ENCODE results near the gene KMT2D. TPM values are rescaled to one million over a fixed set of nuclear protein-coding genes. Genes with fewer than 3 reads are reported as not detected.

Gene KMT2D
- polyA plus RNA-seq, 1 donor, result 46.1 TPM

- peaks cover 10% of the 10 kb centered on the region for H3K4me1 ChIP-seq (ENCODE audit: control insufficient read depth, insufficient read depth, low read length)
- peaks cover 60% of the 10 kb centered on the region for H3K27me3 ChIP-seq (ENCODE audit: control insufficient read depth, insufficient read depth, low read length)
- H3K36me3 ChIP-seq (ENCODE audit: control insufficient read depth, insufficient read depth, low read length), result no peaks in the 10 kb centered on the region
- no peak overlapping the region for H3K4me3 ChIP-seq (ENCODE audit: low read length)
- peaks cover 6% of the 10 kb centered on the region for H3K9me3 ChIP-seq (ENCODE audit: control insufficient read depth, low read depth, low read length)
- no peak overlapping the region for H3K27ac ChIP-seq (ENCODE audit: low read length)
- DNase-seq, result no peak
- WGBS (ENCODE audit: insufficient coverage, low lambda C conversion rate), result no CpG with 5 or more reads among the region's 6 CpGs
These were observed 28.3 kb upstream of the KMT2D start for GRCh38 chr12:49088932-49089330.

- H3K27ac ChIP-seq (ENCODE audit: low read length), result no peak overlapping the region
- H3K27me3 ChIP-seq (ENCODE audit: control insufficient read depth, insufficient read depth, low read length), result peaks cover 54% of the 10 kb centered on the region
- DNase-seq, result peak; percentile 80 to 84
- no peak overlapping the region for H3K4me3 ChIP-seq (ENCODE audit: low read length)
- H3K4me1 ChIP-seq (ENCODE audit: control insufficient read depth, insufficient read depth, low read length), result peaks cover 7% of the 10 kb centered on the region
- no CpG with 5 or more reads among the region's 18 CpGs for WGBS (ENCODE audit: insufficient coverage, low lambda C conversion rate)
- H3K9me3 ChIP-seq (ENCODE audit: control insufficient read depth, low read depth, low read length), result peaks cover 6% of the 10 kb centered on the region
- no peaks in the 10 kb centered on the region for H3K36me3 ChIP-seq (ENCODE audit: control insufficient read depth, insufficient read depth, low read length)
These were observed 27.7 kb upstream of the KMT2D start for GRCh38 chr12:49088150-49088931.

DNA sequence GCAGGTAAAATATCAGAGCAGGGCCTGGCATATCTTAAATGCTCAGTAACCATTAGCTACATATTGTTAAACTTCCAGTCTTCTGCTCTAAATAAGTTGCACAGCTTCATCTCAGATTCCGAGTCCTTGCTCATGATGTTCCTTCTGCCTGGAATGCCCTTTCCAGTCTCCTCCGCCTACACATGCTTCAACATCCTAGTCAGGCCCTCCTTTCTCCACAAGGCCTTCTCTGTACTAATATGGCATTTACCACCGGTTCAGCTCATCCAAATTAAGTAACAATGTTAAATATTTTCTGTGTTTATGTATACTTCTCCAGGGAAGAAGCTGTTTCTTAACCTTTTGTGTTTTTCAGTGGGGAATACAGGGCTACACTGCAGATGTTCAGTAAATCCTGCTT is 25.5 kb upstream of the KMT2D start:
- H3K4me1 ChIP-seq (ENCODE audit: control insufficient read depth, insufficient read depth, low read length), result peaks cover 2% of the 10 kb centered on the region
- no CpG with 5 or more reads among the region's 3 CpGs for WGBS (ENCODE audit: insufficient coverage, low lambda C conversion rate)
- H3K27me3 ChIP-seq (ENCODE audit: control insufficient read depth, insufficient read depth, low read length), result peaks cover 32% of the 10 kb centered on the region
- no peak overlapping the region for H3K4me3 ChIP-seq (ENCODE audit: low read length)
- H3K36me3 ChIP-seq (ENCODE audit: control insufficient read depth, insufficient read depth, low read length), result no peaks in the 10 kb centered on the region
- DNase-seq, result no peak
- no peak overlapping the region for H3K27ac ChIP-seq (ENCODE audit: low read length)
- peaks cover 6% of the 10 kb centered on the region for H3K9me3 ChIP-seq (ENCODE audit: control insufficient read depth, low read depth, low read length)

GRCh38 chr12:49084438-49084837 is 23.8 kb upstream of the KMT2D start:
- peaks cover 19% of the 10 kb centered on the region for H3K27me3 ChIP-seq (ENCODE audit: control insufficient read depth, insufficient read depth, low read length)
- DNase-seq, result no peak
- no peak overlapping the region for H3K4me3 ChIP-seq (ENCODE audit: low read length)
- no CpG with 5 or more reads among the region's 3 CpGs for WGBS (ENCODE audit: insufficient coverage, low lambda C conversion rate)
- H3K27ac ChIP-seq (ENCODE audit: low read length), result no peak overlapping the region
- H3K36me3 ChIP-seq (ENCODE audit: control insufficient read depth, insufficient read depth, low read length), result no peaks in the 10 kb centered on the region
- H3K9me3 ChIP-seq (ENCODE audit: control insufficient read depth, low read depth, low read length), result no peaks in the 10 kb centered on the region
- H3K4me1 ChIP-seq (ENCODE audit: control insufficient read depth, insufficient read depth, low read length), result no peaks in the 10 kb centered on the region

GRCh38 chr12:49079793-49080192 is 19.2 kb upstream of the KMT2D start:
- H3K27ac ChIP-seq (ENCODE audit: low read length), result no peak overlapping the region
- no peaks in the 10 kb centered on the region for H3K36me3 ChIP-seq (ENCODE audit: control insufficient read depth, insufficient read depth, low read length)
- no peaks in the 10 kb centered on the region for H3K9me3 ChIP-seq (ENCODE audit: control insufficient read depth, low read depth, low read length)
- WGBS (ENCODE audit: insufficient coverage, low lambda C conversion rate), result no CpG with 5 or more reads among the region's 1 CpG
- no peak overlapping the region for H3K4me3 ChIP-seq (ENCODE audit: low read length)
- DNase-seq, result no peak
- H3K27me3 ChIP-seq (ENCODE audit: control insufficient read depth, insufficient read depth, low read length), result peaks cover 4% of the 10 kb centered on the region
- H3K4me1 ChIP-seq (ENCODE audit: control insufficient read depth, insufficient read depth, low read length), result no peaks in the 10 kb centered on the region

GRCh38 chr12:49070971-49071370 is 10.4 kb upstream of the KMT2D start:
- Histone ChIP-seq H3K9me3 (ENCODE audit: control insufficient read depth, low read depth, low read length) (no peaks in the 10 kb centered on the region), H3K4me3 (ENCODE audit: low read length) (no peak overlapping the region), H3K4me1 (ENCODE audit: control insufficient read depth, insufficient read depth, low read length) (peaks cover 10% of the 10 kb centered on the region), H3K36me3 (ENCODE audit: control insufficient read depth, insufficient read depth, low read length) (no peaks in the 10 kb centered on the region), H3K27me3 (ENCODE audit: control insufficient read depth, insufficient read depth, low read length) (no peaks in the 10 kb centered on the region), H3K27ac (ENCODE audit: low read length) (no peak overlapping the region)
- DNase-seq, result no peak
- WGBS (ENCODE audit: insufficient coverage, low lambda C conversion rate), result 92% methylated on average over 1 of the region's 11 CpGs

- Histone ChIP-seq H3K27me3 (ENCODE audit: control insufficient read depth, insufficient read depth, low read length) (no peaks in the 10 kb centered on the region), H3K4me3 (ENCODE audit: low read length) (peak within 1 kb of the TSS; percentile 86), H3K4me1 (ENCODE audit: control insufficient read depth, insufficient read depth, low read length) (peaks cover 10% of the 10 kb centered on the region), H3K36me3 (ENCODE audit: control insufficient read depth, insufficient read depth, low read length) (no peaks in the 10 kb centered on the region), H3K9me3 (ENCODE audit: control insufficient read depth, low read depth, low read length) (no peaks in the 10 kb centered on the region), H3K27ac (ENCODE audit: low read length) (peak within 1 kb of the TSS; percentile 71)
- peak; percentile 98 to 99 for DNase-seq
- 0% methylated on average over 6 of the region's 60 CpGs for WGBS (ENCODE audit: insufficient coverage, low lambda C conversion rate)
These were observed 9.1 kb upstream of the KMT2D start, which contains the start of gene RHEBL1 for GRCh38 chr12:49069507-49070346. Gene RHEBL1, minus strand, starts transcription at chr12:49069979. Its CDS starts 194 bp downstream, at chr12:49069785.

DNA sequence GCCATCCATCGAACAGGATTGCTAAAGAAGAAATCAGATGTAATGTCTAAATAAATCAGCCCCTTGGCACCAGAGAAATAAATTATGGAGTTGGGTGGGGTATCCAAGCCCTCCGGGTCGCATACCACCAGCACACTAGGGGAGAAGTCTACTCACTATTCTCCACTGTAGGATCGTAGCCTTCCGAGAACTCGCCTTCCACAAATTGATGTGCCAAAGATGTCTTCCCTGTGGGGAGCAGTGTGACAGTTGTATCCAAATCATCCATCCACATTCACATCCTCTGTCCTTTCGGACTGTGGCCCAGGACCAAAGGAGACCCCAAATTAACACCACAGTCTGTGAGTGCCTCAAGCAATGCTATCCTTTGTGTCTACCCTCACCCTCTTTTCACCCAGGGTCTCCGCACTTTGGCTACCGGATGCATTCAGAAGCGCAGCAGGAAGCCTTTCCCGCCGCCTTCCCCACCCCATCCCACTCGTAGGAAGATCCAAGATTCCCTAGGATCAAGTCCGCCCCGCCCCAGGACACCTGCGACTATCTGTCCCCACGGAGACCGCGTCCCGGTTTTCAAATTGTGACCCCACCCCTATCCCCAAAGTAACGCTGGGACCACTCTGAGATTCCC is 8.4 kb upstream of the KMT2D start:
- peak overlapping the region; percentile 71 for H3K27ac ChIP-seq (ENCODE audit: low read length)
- DNase-seq, result no peak
- no peaks in the 10 kb centered on the region for H3K36me3 ChIP-seq (ENCODE audit: control insufficient read depth, insufficient read depth, low read length)
- no peaks in the 10 kb centered on the region for H3K9me3 ChIP-seq (ENCODE audit: control insufficient read depth, low read depth, low read length)
- H3K4me1 ChIP-seq (ENCODE audit: control insufficient read depth, insufficient read depth, low read length), result peaks cover 10% of the 10 kb centered on the region
- H3K4me3 ChIP-seq (ENCODE audit: low read length), result peak overlapping the region; percentile 86
- H3K27me3 ChIP-seq (ENCODE audit: control insufficient read depth, insufficient read depth, low read length), result no peaks in the 10 kb centered on the region
- WGBS (ENCODE audit: insufficient coverage, low lambda C conversion rate), result no CpG with 5 or more reads among the region's 21 CpGs

GRCh38 chr12:49066120-49066519 is 5.5 kb upstream of the KMT2D start:
- no peaks in the 10 kb centered on the region for H3K9me3 ChIP-seq (ENCODE audit: control insufficient read depth, low read depth, low read length)
- 100% methylated on average over 1 of the region's 4 CpGs for WGBS (ENCODE audit: insufficient coverage, low lambda C conversion rate)
- no peaks in the 10 kb centered on the region for H3K36me3 ChIP-seq (ENCODE audit: control insufficient read depth, insufficient read depth, low read length)
- H3K4me3 ChIP-seq (ENCODE audit: low read length), result no peak overlapping the region
- H3K27me3 ChIP-seq (ENCODE audit: control insufficient read depth, insufficient read depth, low read length), result no peaks in the 10 kb centered on the region
- H3K4me1 ChIP-seq (ENCODE audit: control insufficient read depth, insufficient read depth, low read length), result peaks cover 14% of the 10 kb centered on the region
- no peak overlapping the region for H3K27ac ChIP-seq (ENCODE audit: low read length)
- no peak for DNase-seq

GRCh38 chr12:49064767-49065152 is 4.2 kb upstream of the KMT2D start:
- Histone ChIP-seq H3K36me3 (ENCODE audit: control insufficient read depth, insufficient read depth, low read length) (no peaks in the 10 kb centered on the region), H3K27me3 (ENCODE audit: control insufficient read depth, insufficient read depth, low read length) (no peaks in the 10 kb centered on the region), H3K27ac (ENCODE audit: low read length) (no peak overlapping the region), H3K9me3 (ENCODE audit: control insufficient read depth, low read depth, low read length) (no peaks in the 10 kb centered on the region), H3K4me3 (ENCODE audit: low read length) (no peak overlapping the region), H3K4me1 (ENCODE audit: control insufficient read depth, insufficient read depth, low read length) (peaks cover 11% of the 10 kb centered on the region)
- WGBS (ENCODE audit: insufficient coverage, low lambda C conversion rate), result no CpG with 5 or more reads among the region's 5 CpGs
- no peak for DNase-seq

All from large intestine (tissue), 3 donors.